Omental fat pad (tissue), 4 donors: ENCODE data around the gene FBXW11. TPM values are rescaled to one million over a fixed set of nuclear protein-coding genes. Genes with fewer than 3 reads are reported as not detected.

Experiments used
- ATAC-seq: fragments of 150-250 bp; one replicate; pipeline ENCODE4 v1.9.1; 2016; ENCODE audit warnings: mild to moderate bottlenecking, moderate library complexity; ENCODE audit not compliant: low FRiP score
- DNase-seq: peaks from one replicate; pipeline ENCODE4 v3.0.0-alpha.2; 2019; ENCODE audit warnings: low spot score
- CTCF ChIP-seq, 3 donors: fragments of 450-650 bp; IDR thresholded peaks; one replicate each; pipeline ENCODE4 v1.5.1; 2016 to 2017; ENCODE audit warnings: antibody characterized with exemption in 3 of 3, mild to moderate bottlenecking in 3 of 3, moderate library complexity in 2 of 3
- total RNA-seq, 4 donors: library from RNA; depleted of rRNA; stranded (reverse); fragments of >200 nt; gene quantifications; one replicate each; pipeline ENCODE4 v1.1.0, GENCODE V29; 2016

Gene FBXW11
- total RNA-seq, 4 donors from 2014 or later = 44.6 to 60.9 (median 55.7) TPM

DNA sequence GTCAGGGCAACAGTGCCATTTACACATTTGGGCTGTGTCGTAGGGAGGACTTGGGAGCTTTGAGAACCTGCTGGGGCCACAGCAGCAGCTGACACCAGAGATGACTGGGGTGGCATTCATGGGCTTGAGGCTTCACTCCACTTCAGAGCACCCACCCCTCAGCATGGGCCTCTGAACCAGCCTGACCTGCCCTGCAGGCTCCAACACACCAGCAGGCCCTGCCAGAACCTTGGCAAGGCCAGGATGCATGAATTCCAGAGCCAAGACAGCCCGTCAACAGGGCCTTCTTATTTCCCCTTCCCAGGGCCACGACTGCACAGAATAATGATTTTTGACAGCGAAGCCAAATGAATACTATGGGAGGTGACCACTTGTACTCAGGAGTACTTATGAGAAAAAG lies 143.8 kb downstream of the FBXW11 start:
- ATAC-seq (peak; percentile 39), DNase-seq (no peak)

DNA sequence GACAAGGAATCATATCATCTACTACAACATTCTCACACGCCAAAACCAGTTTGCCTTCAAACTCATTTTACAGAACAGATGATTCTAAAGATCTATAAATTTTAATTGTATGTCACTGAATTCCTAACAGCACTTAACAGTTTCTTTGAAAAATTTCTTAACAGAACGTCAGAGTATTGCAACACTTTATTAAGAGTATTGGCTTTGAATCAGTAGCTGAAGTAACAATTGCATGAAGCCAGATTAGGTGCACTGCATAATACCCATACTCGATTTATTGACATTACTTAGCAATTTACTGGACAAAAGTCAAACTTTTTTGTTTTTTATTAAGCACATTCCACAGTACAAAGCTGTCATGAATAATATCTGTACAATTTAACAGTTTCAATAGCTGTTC lies 145.1 kb downstream of the FBXW11 start:
- DNase-seq (no peak), ATAC-seq (no peak)
- no peak for TF ChIP-seq CTCF (IDR thresholded peaks at IDR 0.05)

More for the DNA sequence above, 143.8 kb downstream of the FBXW11 start:
- no peak for TF ChIP-seq CTCF (IDR thresholded peaks at IDR 0.05)

GRCh38 chr5:171858303-171858702 lies 148.1 kb downstream of the FBXW11 start:
- TF ChIP-seq CTCF (IDR thresholded peaks at IDR 0.05) = no peak
- DNase-seq (no peak), ATAC-seq (no peak)

- no peak for TF ChIP-seq CTCF (IDR thresholded peaks at IDR 0.05)
- no peak for DNase-seq
- ATAC-seq = no peak
Measured at GRCh38 chr5:171857489-171857876, 149.0 kb downstream of the FBXW11 start.

- DNase-seq (no peak), ATAC-seq (no peak)
- no peak for TF ChIP-seq CTCF (IDR thresholded peaks at IDR 0.05)
Measured at GRCh38 chr5:171855798-171856763, 150.4 kb downstream of the FBXW11 start.

DNA sequence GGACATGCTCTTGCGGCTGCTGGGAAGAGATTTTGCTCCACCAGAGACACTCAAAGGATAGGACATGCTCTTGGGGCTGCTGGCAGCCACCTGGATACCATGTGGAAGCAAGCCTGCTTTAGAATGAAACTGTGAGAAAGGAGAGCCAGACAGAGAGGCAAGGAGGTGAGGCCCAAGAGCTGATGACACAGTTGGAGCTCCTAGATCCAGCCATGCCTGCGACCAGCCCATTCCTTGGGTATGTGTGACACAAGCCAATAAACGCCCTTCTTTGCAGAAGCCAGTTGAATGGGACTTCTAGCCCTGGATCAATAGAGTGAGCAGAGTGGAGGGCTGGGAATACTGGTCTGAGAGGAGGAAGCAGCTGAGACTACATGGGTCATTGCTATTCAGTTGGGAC lies 151.2 kb downstream of the FBXW11 start:
- ATAC-seq (no peak), DNase-seq (no peak)
- no peak for TF ChIP-seq CTCF (IDR thresholded peaks at IDR 0.05)

- DNase-seq (no peak), ATAC-seq (no peak)
- no peak for TF ChIP-seq CTCF (IDR thresholded peaks at IDR 0.05)
Measured at GRCh38 chr5:171852255-171852681, 154.2 kb downstream of the FBXW11 start.
